Measurements from ENCODE around the gene MYO1D.

The MYO1D gene

DNA sequence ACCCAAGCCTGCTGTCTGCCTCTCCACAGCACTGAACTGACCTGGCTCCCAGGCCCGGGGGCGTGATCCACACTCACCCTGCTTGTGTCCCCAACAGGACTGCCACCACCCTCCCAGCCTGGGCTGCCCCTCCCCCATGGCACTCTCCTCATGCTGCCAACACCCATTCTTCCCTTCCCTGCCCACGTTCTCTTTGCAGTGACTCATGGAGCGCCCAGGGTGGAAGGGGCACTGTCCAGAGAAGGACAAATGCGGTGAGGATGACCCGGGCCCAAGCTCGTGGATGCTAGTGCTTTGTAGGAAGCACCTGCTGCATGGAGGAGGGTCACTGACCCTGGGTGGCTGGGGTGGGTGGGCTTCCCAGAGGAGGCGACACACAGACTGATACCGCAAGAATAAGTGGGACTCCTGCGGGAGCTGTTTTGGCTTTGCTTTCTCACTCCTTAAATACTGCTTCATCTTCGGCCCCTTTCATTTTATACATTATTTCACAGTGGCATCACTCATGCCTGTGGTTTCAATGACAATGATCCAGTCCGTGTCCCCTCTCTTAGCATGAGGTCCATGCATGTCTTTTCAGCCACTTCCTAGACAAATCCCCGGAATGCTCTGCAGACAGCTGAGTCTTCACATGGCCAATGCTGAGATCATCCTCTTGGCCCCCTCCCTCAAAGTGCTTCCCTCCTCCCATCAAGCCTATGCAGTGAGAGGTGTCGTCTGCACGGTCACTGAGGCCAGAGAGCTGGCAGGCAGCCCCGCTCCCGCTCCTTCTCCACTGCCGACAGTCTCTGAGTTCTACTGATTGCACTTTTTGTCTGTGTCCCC, 372.5 kb downstream of the MYO1D start:
- DNase-seq (ENCODE audit: low read depth): no peak

DNA sequence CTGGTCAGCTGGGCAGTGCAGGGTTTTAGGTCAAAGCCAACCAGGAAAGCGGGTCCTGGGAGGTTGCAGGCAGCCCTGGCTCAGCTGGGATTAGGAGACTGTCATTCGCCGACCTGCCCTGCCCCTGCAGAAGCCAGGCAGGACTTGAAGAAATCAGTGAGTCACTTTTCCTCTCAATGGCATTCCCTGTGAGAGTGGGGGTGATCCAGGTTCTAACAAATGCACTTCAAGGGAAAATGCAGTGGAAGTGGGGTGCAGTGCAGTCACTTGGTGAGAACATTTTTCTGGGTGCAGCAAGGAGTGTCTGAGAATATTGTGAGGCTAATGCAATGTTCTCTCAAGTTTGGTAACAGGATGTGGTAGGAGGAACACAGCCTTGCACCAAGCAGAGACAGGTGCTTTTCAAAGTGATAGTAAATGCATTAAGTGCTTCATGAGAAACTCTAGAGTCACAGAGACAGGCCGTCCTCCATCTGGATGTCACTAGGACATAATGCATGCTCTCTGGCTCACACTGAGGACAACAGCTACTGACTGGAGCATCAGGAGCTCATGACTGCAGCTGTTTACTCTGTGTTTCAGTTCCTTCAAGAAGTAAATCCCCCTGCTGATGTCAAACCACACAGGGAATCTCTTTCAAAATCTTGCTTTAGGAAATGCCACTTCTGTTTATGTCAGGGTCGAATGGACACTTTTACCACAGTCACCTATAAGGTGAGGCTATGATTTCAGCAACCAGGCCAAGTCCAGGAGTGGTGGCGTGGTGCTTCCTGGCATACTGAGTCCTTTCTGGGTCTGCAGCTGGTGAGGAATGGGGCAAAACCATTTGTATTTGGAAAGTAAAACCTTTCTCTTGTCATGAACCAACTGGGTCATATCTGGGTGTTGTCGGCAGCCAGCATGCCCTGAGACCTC, 373.4 kb downstream of the MYO1D start:
- DNase-seq (ENCODE audit: low read depth): no peak

DNA sequence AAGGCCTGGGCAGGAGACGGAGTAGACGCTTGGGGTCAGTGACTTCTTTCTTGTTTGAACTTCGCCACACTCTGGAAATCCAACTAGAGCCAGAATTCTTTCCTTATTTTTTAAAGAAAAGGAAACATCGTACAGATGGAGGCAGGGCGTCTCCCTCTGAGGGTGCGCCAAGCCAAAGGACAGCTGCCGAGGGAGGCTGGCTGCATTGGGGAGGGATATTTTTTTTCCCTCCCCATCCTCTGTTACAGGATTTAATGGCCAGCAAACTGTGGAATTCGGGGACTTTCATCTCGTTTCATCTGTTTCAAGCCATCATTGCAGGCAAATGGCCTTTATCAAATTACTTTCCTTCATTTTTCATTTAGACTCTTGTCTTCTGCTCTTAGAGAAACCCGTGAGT, 374.2 kb downstream of the MYO1D start:
- no peak for DNase-seq (ENCODE audit: low read depth)

- DNase-seq (ENCODE audit: low read depth): no peak
Measured at GRCh38 chr17:32502013-32502412, 374.9 kb downstream of the MYO1D start.

DNA sequence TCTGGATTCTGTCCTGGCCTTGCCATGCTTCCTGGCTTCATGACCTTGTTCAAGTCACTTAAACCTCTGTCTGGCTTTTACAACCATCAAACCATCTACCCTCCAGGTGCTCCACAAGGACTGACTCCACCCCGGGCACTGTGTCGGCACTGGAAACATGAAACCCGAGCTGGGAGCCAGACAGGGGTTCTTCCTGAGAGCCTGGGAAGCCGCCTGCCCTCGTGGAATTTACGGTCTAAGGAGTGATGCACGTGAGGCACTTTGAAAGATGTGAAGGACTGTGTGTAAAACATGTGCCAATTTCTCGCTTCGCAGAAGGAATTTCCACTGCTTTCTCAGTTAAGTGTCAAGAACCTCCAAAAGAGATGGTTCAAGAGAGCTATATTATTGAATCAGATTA, 378.5 kb downstream of the MYO1D start:
- DNase-seq (ENCODE audit: low read depth): no peak

- DNase-seq (ENCODE audit: low read depth): no peak
Measured at GRCh38 chr17:32497431-32498205, 379.3 kb downstream of the MYO1D start.

DNA sequence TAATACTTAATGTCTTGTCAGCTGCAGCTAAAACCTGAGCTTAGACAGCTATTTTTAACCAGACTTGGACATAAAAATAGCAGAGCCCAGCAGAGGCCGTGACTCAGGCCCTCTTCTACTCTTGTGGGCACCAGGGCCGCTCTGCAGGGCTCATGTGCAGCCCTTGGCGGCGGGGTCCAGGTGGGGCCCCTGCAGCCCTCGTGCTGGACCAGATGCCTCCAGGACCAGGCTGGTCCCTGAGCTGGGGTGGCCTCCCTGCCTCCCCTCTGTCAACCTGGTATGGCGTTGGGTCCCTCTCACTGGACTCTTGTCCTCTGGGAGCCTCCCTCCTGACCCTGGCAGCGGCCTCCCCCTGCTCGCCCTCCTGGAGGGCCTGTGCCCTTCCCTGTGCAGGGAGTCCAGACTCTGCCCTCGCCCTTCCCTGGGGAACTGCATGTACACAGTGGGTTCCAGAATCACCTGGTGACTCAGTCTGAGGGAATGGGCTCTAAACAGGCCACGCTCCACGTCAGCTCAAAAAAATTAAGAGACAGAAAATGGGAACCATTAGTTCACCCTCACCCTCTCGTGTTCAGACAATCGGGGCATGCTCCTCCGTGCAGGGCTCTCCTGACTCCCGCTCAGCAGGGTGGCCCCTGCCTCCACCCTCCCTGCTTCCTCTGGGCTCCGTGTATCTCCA, 380.4 kb downstream of the MYO1D start:
- DNase-seq (ENCODE audit: low read depth): no peak

DNA sequence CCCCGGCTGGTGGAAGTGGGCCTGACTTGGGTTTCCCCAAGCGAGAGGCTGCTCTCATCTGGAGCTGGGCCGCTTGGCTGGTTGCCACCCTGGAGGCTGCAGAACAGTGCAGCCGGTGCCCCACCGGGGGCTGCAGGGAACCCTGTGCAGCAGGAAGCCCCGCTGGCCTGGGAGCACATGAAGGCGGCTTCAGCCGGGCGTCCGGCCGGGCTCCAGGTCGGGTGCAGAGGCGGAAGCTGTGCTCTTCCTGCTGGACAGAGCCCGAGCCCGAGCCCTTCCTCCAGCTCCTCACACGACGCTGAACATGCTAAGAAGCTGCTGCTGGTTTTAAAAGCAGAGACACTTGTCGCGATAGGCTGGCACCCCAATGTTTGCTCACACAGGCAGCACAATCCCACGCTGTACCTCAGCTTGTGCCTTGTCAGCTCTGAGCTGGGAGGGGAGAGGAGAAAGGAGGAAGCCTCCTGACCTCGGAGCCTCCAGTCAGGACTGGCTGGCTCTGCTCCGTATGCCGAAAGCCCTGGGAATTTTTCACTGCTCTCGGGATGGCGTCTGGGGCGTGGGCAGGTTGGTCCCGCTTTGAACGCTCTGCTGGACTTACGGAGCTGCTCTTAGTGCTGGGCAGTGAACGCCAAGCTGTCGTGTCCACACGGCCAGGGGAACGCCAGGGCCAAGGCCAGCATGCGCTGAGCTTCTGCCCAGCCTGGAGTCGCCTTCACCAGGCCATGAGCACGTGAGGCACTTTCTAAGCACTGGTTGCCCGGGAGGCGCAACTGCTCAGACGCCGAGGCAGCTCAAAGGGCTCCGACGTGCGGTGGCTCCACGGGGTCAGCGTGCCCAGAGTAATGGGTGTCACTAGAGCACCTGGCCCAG, 381.3 kb downstream of the MYO1D start:
- no peak for DNase-seq (ENCODE audit: low read depth)

GRCh38 chr17:32494621-32495358, 382.1 kb downstream of the MYO1D start:
- no peak for DNase-seq (ENCODE audit: low read depth)

GRCh38 chr17:32493976-32494513, 382.9 kb downstream of the MYO1D start:
- DNase-seq (ENCODE audit: low read depth): no peak

GRCh38 chr17:32493571-32493970, 383.4 kb downstream of the MYO1D start:
- DNase-seq (ENCODE audit: low read depth): no peak

DNA sequence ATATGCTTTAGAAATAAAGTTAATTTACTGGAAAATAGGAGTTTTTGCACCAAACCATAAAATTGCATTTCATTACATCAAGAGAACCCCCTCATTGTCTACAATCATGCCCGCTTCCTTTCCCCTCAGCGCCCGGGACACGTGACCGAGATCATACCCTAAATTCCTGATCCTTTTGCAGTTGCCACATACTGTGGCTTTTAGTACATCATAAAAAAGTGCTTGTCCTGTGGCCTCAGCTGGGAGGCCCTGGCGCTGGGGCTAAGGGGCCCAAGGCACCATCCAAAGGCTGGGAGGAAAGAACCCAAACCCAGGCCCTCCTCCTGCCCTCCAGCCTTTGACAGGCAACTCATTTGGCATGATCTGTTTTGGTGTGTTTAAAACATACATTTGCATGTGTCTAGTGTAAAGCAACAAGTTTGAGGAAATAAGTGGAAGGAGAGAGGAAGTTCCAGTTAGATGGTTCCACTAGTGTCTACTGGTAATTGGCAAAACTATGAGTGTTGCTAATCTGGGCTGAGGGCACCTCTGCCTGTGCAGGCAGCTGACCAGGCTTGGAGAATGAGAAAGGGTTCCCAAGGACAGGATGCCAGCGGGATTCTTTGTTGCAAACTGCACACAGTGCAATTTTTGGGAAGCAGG, 384.2 kb downstream of the MYO1D start:
- no peak for DNase-seq (ENCODE audit: low read depth)

- DNase-seq (ENCODE audit: low read depth): no peak
Measured at GRCh38 chr17:32492264-32492589, 384.7 kb downstream of the MYO1D start.

- DNase-seq (ENCODE audit: low read depth): no peak
Measured at GRCh38 chr17:32491371-32492263, 385.3 kb downstream of the MYO1D start.

- DNase-seq (ENCODE audit: low read depth): no peak
Measured at GRCh38 chr17:32490101-32490482, 386.8 kb downstream of the MYO1D start.

DNA sequence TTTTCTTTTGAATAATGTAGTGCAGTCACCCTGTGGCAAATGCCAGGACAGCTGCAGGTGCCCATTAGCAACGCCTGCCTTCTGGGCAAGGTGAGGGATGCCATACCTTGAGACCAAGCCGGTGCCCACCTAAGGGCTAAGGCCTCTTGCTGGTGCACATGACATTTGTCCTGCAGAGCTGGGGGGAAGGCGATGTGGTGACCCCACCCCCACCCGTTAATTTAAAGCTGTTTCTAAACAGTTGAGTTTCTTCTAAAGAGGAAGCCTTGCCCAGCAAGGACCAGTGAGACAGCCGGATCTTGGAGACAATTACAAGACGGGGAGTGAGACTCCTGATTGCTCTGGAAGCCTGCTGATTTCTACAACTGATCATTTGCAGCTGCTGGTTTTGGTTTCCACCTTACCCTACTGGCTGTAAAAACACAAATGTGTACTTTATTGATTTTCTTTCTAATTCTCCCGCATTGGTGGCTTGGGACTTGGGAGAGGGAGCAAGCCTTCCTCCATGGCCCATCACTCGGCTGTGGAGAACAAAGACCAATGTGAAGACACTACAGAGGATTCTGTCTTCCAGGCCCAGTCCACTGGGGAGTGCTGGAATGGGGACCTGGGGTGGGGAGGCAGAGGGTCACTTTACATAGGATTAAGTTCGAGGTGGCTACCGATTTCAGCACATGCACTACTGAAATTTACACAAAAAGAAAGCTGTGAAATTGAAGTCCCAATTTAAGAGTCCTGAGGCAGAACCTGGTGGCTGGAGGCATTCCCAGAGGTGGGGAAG, 387.4 kb downstream of the MYO1D start:
- no peak for DNase-seq (ENCODE audit: low read depth)

GRCh38 chr17:32488604-32489180, 388.2 kb downstream of the MYO1D start:
- no peak for DNase-seq (ENCODE audit: low read depth)
